ENCODE results near the gene B4GALNT2. TPM values are rescaled to one million over a fixed set of nuclear protein-coding genes. Genes with fewer than 3 reads are reported as not detected.

Gene B4GALNT2
- total and polyA plus RNA-seq, 2 of the 13 experiments (the other 11 are each of a cell fraction or from before 2014, with no cell fraction given) = not detected

DNA sequence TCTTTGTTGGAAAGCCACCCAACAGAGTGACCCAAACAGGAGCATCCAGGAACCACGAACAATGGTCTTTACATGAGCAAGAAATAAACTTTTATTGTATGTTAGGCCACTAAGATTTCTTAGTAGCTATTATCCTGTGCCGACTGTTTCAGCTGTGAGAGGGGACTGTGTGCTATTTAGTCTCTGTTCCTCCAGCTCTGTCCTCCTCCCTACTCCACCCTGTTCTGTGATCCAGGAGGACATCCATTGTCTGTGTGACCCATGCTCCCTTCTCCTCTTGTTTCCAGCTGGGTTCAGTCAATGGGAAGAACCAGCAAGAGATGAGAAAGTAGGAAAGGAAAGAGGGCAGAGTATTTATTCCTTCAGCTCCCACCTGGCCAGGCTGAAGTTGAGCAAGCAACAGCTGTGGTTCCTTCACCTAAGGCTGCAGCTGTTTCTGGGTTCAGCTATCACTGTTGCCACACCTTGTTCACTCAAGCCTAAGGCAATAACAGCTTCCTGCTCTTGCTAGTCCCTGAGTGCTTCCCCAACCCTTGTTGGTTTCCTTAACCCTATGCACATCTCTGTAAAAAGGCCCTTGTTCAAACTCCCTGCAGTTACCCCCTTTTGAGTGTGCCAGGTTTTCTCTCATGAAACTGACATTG, 14.9 kb upstream of the B4GALNT2 start:
- FAIRE-seq = no peak
- Histone ChIP-seq H2AFZ (ENCODE audit: low read length) (no peak overlapping the region), H3K4me1 (ENCODE audit: insufficient read depth, low read length) (no peaks in the 10 kb centered on the region), H4K20me1 (ENCODE audit: insufficient read depth, low read length) (no peaks in the 10 kb centered on the region), H3K9ac (ENCODE audit: insufficient read depth, low read depth, low read length) (no peak overlapping the region), H3K27me3 (ENCODE audit: control insufficient read depth in 1 of 2, insufficient read depth in 2 of 2, low read length in 2 of 2) (peaks cover 2 to 9% of the 10 kb centered on the region in 2 experiments; a peak in 2 of 5 replicates), H3K4me3 (replicated peaks in 1 of 3; ENCODE audit: insufficient read depth in 1 of 3, low read depth in 2 of 3, low read length in 3 of 3) (no peak overlapping the region), H3K4me2 (ENCODE audit: low read depth, low read length) (no peak overlapping the region), H3K79me2 (ENCODE audit: insufficient read depth, low read length) (no peaks in the 10 kb centered on the region), H3K9me3 (ENCODE audit: low read length) (peaks cover 6% of the 10 kb centered on the region), H3K27ac (ENCODE audit: extremely low read length, insufficient read depth, low read length) (no peak overlapping the region), H3K36me3 (replicated peaks in 1 of 2; ENCODE audit: control insufficient read depth in 1 of 2, insufficient read depth in 2 of 2, low read length in 2 of 2) (no peaks in the 10 kb centered on the region)
- in situ Hi-C loops (cut with HindIII; ENCODE audit: extremely low pct_ligation_motif_present, low pct_unique_long_range_greater_than_20kb) (no loop called here), intact Hi-C loops (cut with micrococcal nuclease; ENCODE audit: unreplicated experiment) (no loop called here)
- WGBS (ENCODE audit: low lambda C conversion rate) = 51% methylated on average over 2 of the region's 2 CpGs
- peak; percentile 47; the same call in 1 of the 2 replicates for TF ChIP-seq ZNF263 (CRISPR knock-in tag; IDR thresholded peaks at IDR 0.05)
- TF ChIP-seq ZBTB38 (CRISPR knock-in tag; IDR thresholded peaks at IDR 0.05) = no peak
- no peak for TF ChIP-seq TCF7L2 (IDR thresholded peaks at IDR 0.05; ENCODE audit: low read depth, low read length)
- no peak for TF ChIP-seq SALL2 (CRISPR knock-in tag; IDR thresholded peaks at IDR 0.05)
- no peak for TF ChIP-seq CEBPG (CRISPR knock-in tag; IDR thresholded peaks at IDR 0.05)
- TF ChIP-seq ZNF484 (CRISPR knock-in tag; IDR thresholded peaks at IDR 0.05; ENCODE audit: borderline replicate concordance, low read depth) = no peak
- CTCF ChIA-PET (ENCODE audit: low intra/inter-chr PET ratio, low total read pairs) = no interaction called here
- no peak for ATAC-seq
- no peak for DNase-seq (ENCODE audit: low spot score)
- POLR2A ChIA-PET = interaction anchor here (0.6 to 1.3 kb wide), 4 partner anchors 11 to 1467 kb away, joined by 3 to 5 read pairs (median 3); no protein-coding TSS in a partner anchor
- BruUV-seq (replicated peaks) = no TSS peak

- no peaks in the 10 kb centered on the region for H3K4me1 ChIP-seq (ENCODE audit: insufficient read depth, low read length)
- ChIA-PET CTCF (ENCODE audit: low intra/inter-chr PET ratio, low total read pairs) (no interaction called here), POLR2A (no interaction called here)
- H3K4me2 ChIP-seq (ENCODE audit: low read depth, low read length) = no peak overlapping the region
- no peaks in the 10 kb centered on the region for H4K20me1 ChIP-seq (ENCODE audit: insufficient read depth, low read length)
- peaks cover 2 to 7% of the 10 kb centered on the region in 2 experiments; a peak in 2 of 5 replicates for H3K27me3 ChIP-seq (ENCODE audit: control insufficient read depth in 1 of 2, insufficient read depth in 2 of 2, low read length in 2 of 2)
- WGBS (ENCODE audit: low lambda C conversion rate) = 32% methylated on average over 3 of the region's 3 CpGs
- intact Hi-C loops (cut with micrococcal nuclease; ENCODE audit: unreplicated experiment) (no loop called here), in situ Hi-C loops (cut with HindIII; ENCODE audit: extremely low pct_ligation_motif_present, low pct_unique_long_range_greater_than_20kb) (no loop called here)
- no peak overlapping the region for H3K9ac ChIP-seq (ENCODE audit: insufficient read depth, low read depth, low read length)
- H3K79me2 ChIP-seq (ENCODE audit: insufficient read depth, low read length) = no peaks in the 10 kb centered on the region
- DNase-seq (ENCODE audit: low spot score) = no peak
- H3K4me3 ChIP-seq (replicated peaks in 1 of 3; ENCODE audit: insufficient read depth in 1 of 3, low read depth in 2 of 3, low read length in 3 of 3) = no peak overlapping the region
- peaks cover 6% of the 10 kb centered on the region for H3K9me3 ChIP-seq (ENCODE audit: low read length)
- no peak for FAIRE-seq
- H3K36me3 ChIP-seq (replicated peaks in 1 of 2; ENCODE audit: control insufficient read depth in 1 of 2, insufficient read depth in 2 of 2, low read length in 2 of 2) = no peaks in the 10 kb centered on the region
- no TSS peak for BruUV-seq (replicated peaks)
- ATAC-seq = no peak; the same call in 2 of the 3 replicates
- no peak overlapping the region for H3K27ac ChIP-seq (ENCODE audit: extremely low read length, insufficient read depth, low read length)
- no peak overlapping the region for H2AFZ ChIP-seq (ENCODE audit: low read length)
- TF ChIP-seq, protein P1, sequence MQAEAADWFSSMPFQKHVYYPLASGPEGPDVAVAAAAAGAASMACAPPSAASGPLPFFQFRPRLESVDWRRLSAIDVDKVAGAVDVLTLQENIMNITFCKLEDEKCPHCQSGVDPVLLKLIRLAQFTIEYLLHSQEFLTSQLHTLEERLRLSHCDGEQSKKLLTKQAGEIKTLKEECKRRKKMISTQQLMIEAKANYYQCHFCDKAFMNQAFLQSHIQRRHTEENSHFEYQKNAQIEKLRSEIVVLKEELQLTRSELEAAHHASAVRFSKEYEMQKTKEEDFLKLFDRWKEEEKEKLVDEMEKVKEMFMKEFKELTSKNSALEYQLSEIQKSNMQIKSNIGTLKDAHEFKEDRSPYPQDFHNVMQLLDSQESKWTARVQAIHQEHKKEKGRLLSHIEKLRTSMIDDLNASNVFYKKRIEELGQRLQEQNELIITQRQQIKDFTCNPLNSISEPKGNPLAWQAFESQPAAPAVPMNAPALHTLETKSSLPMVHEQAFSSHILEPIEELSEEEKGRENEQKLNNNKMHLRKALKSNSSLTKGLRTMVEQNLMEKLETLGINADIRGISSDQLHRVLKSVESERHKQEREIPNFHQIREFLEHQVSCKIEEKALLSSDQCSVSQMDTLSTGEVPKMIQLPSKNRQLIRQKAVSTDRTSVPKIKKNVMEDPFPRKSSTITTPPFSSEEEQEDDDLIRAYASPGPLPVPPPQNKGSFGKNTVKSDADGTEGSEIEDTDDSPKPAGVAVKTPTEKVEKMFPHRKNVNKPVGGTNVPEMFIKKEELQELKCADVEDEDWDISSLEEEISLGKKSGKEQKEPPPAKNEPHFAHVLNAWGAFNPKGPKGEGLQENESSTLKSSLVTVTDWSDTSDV (CRISPR knock-in tag; IDR thresholded peaks at IDR 0.05) = no peak
- no peak for TF ChIP-seq AHDC1 (CRISPR knock-in tag; IDR thresholded peaks at IDR 0.05; ENCODE audit: borderline replicate concordance)
These were observed 12.4 kb upstream of the B4GALNT2 start for GRCh38 chr17:49120166-49120565.
